SH-SY5Y (cell line): ENCODE data around the gene TNPO3.
A peak's percentile ranks its signal among the peaks of the same experiment; 100 is the strongest.

Source experiments
- GATA2 ChIP-seq: IDR thresholded peaks from 2 replicates; pipeline ENCODE4 v1.6.1; 2011; ENCODE audit warnings: mild to moderate bottlenecking, low read depth, low read length
- GATA3 ChIP-seq: IDR thresholded peaks from 2 replicates; pipeline ENCODE4 v1.6.1; 2011; ENCODE audit warnings: low read depth, mild to moderate bottlenecking, low read length, moderate library complexity

Gene TNPO3

GRCh38 chr7:129054438-129055293, at the start of gene TNPO3:
Gene TNPO3, minus strand, starts transcription at chr7:129055111. Its CDS starts 341 bp downstream, at chr7:129054770.
- no peak for TF ChIP-seq GATA3
- TF ChIP-seq GATA2: 0 out of 2 replicates have a peak, but pooled peaks have one; percentile 15

- TF ChIP-seq GATA2 (no peak), GATA3 (no peak)
Observed at GRCh38 chr7:129103561-129104324, 48.8 kb upstream of the TNPO3 start.

GRCh38 chr7:129101746-129102145, 46.8 kb upstream of the TNPO3 start:
- TF ChIP-seq GATA2 (no peak), GATA3 (no peak)

GRCh38 chr7:129100827-129101166, 45.9 kb upstream of the TNPO3 start:
- TF ChIP-seq GATA3: no peak

GRCh38 chr7:129098409-129099084, 43.6 kb upstream of the TNPO3 start:
- TF ChIP-seq GATA3 (no peak), GATA2 (no peak)

GRCh38 chr7:129095258-129095657, 40.3 kb upstream of the TNPO3 start:
- no peak for TF ChIP-seq GATA3
- no peak for TF ChIP-seq GATA2

GRCh38 chr7:129094501-129094900, 39.6 kb upstream of the TNPO3 start:
- TF ChIP-seq GATA2: no peak

- TF ChIP-seq GATA2 (no peak), GATA3 (no peak)
Observed at GRCh38 chr7:129093867-129094456, 39.1 kb upstream of the TNPO3 start.

GRCh38 chr7:129091484-129092002, 36.6 kb upstream of the TNPO3 start:
- TF ChIP-seq GATA2 (no peak), GATA3 (no peak)

GRCh38 chr7:129090300-129090907, 35.5 kb upstream of the TNPO3 start:
- TF ChIP-seq GATA3 (no peak), GATA2 (no peak)

- TF ChIP-seq GATA2 (no peak), GATA3 (no peak)
Observed at GRCh38 chr7:129089521-129090212, 34.8 kb upstream of the TNPO3 start.

- TF ChIP-seq GATA2: no peak
- no peak for TF ChIP-seq GATA3
Observed at GRCh38 chr7:129084801-129085551, 30.1 kb upstream of the TNPO3 start.

- no peak for TF ChIP-seq GATA2
- no peak for TF ChIP-seq GATA3
Observed at GRCh38 chr7:129083525-129083924, 28.6 kb upstream of the TNPO3 start.
